Activated CD4-positive, CD25-positive, alpha-beta regulatory T cell treated with anti-CD3 and anti-CD28 coated beads, Interleukin-2, amount 50 U/mL, for 16 hours (primary cell): ENCODE data around the gene GRPR.

Experiments used
- DNase-seq: peaks from one replicate; pipeline ENCODE4 v3.0.0-alpha.2; 2020; ENCODE audit warnings: low read depth, low spot score

GRPR gene

GRCh38 chrX:16123222-16123786 lies at the start of gene GRPR:
TSS of gene GRPR (plus strand) at chrX:16123565. CDS start at chrX:16123954, 389 bp downstream.
- peak; percentile 1 for DNase-seq

- DNase-seq: no peak
Observed at GRCh38 chrX:16075087-16075486, 48.3 kb upstream of the GRPR start.

- no peak for DNase-seq
Observed at GRCh38 chrX:16076834-16077233, 46.5 kb upstream of the GRPR start.

- no peak for DNase-seq
Observed at GRCh38 chrX:16077811-16078210, 45.6 kb upstream of the GRPR start.

- DNase-seq: no peak
Observed at GRCh38 chrX:16081357-16081756, 42.0 kb upstream of the GRPR start.

GRCh38 chrX:16082470-16083085 lies 40.8 kb upstream of the GRPR start:
- DNase-seq: no peak

GRCh38 chrX:16087076-16087475 lies 36.3 kb upstream of the GRPR start:
- no peak for DNase-seq

GRCh38 chrX:16089086-16089485 lies 34.3 kb upstream of the GRPR start:
- DNase-seq: no peak

GRCh38 chrX:16096141-16096540 lies 27.2 kb upstream of the GRPR start:
- no peak for DNase-seq

GRCh38 chrX:16100673-16101072 lies 22.7 kb upstream of the GRPR start:
- no peak for DNase-seq

- DNase-seq: no peak
Observed at GRCh38 chrX:16101581-16101980, 21.8 kb upstream of the GRPR start.

- DNase-seq: no peak
Observed at GRCh38 chrX:16103625-16104024, 19.7 kb upstream of the GRPR start.

GRCh38 chrX:16112428-16112827 lies 10.9 kb upstream of the GRPR start:
- no peak for DNase-seq

- no peak for DNase-seq
Observed at GRCh38 chrX:16113978-16114565, 9.3 kb upstream of the GRPR start.

GRCh38 chrX:16114611-16115010 lies 8.8 kb upstream of the GRPR start:
- DNase-seq: no peak

GRCh38 chrX:16119353-16120220 lies 3.8 kb upstream of the GRPR start:
- no peak for DNase-seq

- no peak for DNase-seq
Observed at GRCh38 chrX:16120431-16120830, 2.9 kb upstream of the GRPR start.

- DNase-seq: no peak
Observed at GRCh38 chrX:16124201-16124600, 836 bp downstream of the GRPR start.

GRCh38 chrX:16125520-16126149 lies 2.3 kb downstream of the GRPR start:
- DNase-seq: no peak

- DNase-seq: no peak
Observed at GRCh38 chrX:16130707-16131106, 7.3 kb downstream of the GRPR start.

- no peak for DNase-seq
Observed at GRCh38 chrX:16134936-16135335, 11.6 kb downstream of the GRPR start.

- DNase-seq: no peak
Observed at GRCh38 chrX:16136080-16136479, 12.7 kb downstream of the GRPR start.
